HepG2 (cell line): Measurements from ENCODE around the gene CKM. TPM values are rescaled to one million over a fixed set of nuclear protein-coding genes. Genes with fewer than 3 reads are reported as not detected.
A peak's percentile ranks its signal among the peaks of the same experiment; 100 is the strongest.

Experiments
- ATAC-seq: fragments of 200-7000 bp; cut with Tn5 transposase; 3 replicates; pipeline ENCODE4 v1.9.1; 2020; ENCODE audit warnings: mild to moderate bottlenecking, moderate library complexity
- BruUV-seq: library from RNA; stranded (reverse); fragments of 400-500 nt; replicated peaks from 2 replicates; lab custom pipeline; 2021; lab: Mats Ljungman, UMichigan
- CTCF ChIA-PET: fragments of 300-600 bp; formaldehyde crosslinking; extraction: SDS; loops from one replicate; lab custom pipeline; 2021; ENCODE audit warnings: low total read pairs, inconsistent platforms, low intra/inter-chr PET ratio; lab: Yijun Ruan, JAX
- POLR2A ChIA-PET: fragments of 350-600 bp; sonication (Branson Sonifier 250); formaldehyde crosslinking; loops from one replicate; lab custom pipeline; 2020; ENCODE audit warnings: antibody characterized with exemption, inconsistent platforms; lab: Yijun Ruan, JAX
- DNase-seq: peaks from one replicate; pipeline ENCODE4 v3.0.0-alpha.2; 2015; ENCODE audit warnings: low spot score
- FAIRE-seq: peaks from 3 replicates; lab custom pipeline; 2011; peaks lifted over from hg19 to GRCh38; lab: Jason Lieb, UNC
- H2AFZ ChIP-seq: one replicate; pipeline ENCODE4 v1.6.1; 2011; ENCODE audit warnings: low read length, inconsistent platforms
- H3K27ac ChIP-seq: fragments of 300-600 bp; 3 replicates; pipeline ENCODE4 v1.8.0; 2011; ENCODE audit warnings: mixed run types, mild to moderate bottlenecking, mixed read lengths, low read length, inconsistent platforms; ENCODE audit not compliant: insufficient read depth; ENCODE audit errors: extremely low read length
- H3K27me3 ChIP-seq, 2 experiments: fragments of 200-600 bp in 1 of 2; 2 replicates in 1 of 2; 3 replicates in 1 of 2; pipeline versions ENCODE4 v1.6.0 to v1.8.0; 2011; ENCODE audit warnings: low read length in 2 of 2, mild to moderate bottlenecking in 2 of 2, moderate library complexity in 2 of 2, inconsistent platforms in 1 of 2; ENCODE audit not compliant: insufficient read depth in 2 of 2, control insufficient read depth in 1 of 2
- H3K36me3 ChIP-seq, 2 experiments: fragments of 200-600 bp in 1 of 2; replicated peaks in 1 of 2; 2 replicates in 1 of 2; 3 replicates in 1 of 2; pipeline versions ENCODE4 v1.5.1 to v1.8.0; 2011; ENCODE audit warnings: low read length in 2 of 2, inconsistent platforms in 1 of 2; ENCODE audit not compliant: insufficient read depth in 2 of 2, control insufficient read depth in 1 of 2
- H3K4me1 ChIP-seq: 2 replicates; pipeline ENCODE4 v1.5.1; 2012; ENCODE audit warnings: low read length, inconsistent platforms; ENCODE audit not compliant: insufficient read depth
- H3K4me2 ChIP-seq: 2 replicates; pipeline ENCODE4 v1.6.0; 2011; ENCODE audit warnings: low read depth, low read length, inconsistent platforms
- H3K4me3 ChIP-seq, 3 experiments: fragments of 200-600 bp in 1 of 3; sonication (generic), shearing (Covaris generic) in 1 of 3; replicated peaks in 1 of 3; 2 replicates each; pipeline ENCODE4 v1.5.1; 2011 to 2016; ENCODE audit warnings: low read length in 3 of 3, inconsistent platforms in 2 of 3, low read depth in 2 of 3, mild to moderate bottlenecking in 2 of 3, control low read depth in 1 of 3, mixed read lengths in 1 of 3; ENCODE audit not compliant: insufficient read depth in 1 of 3
- H3K79me2 ChIP-seq: one replicate; pipeline ENCODE4 v1.6.1; 2011; ENCODE audit warnings: low read length, inconsistent platforms; ENCODE audit not compliant: insufficient read depth
- H3K9ac ChIP-seq: 2 replicates; pipeline ENCODE4 v1.6.0; 2011; ENCODE audit warnings: mild to moderate bottlenecking, low read depth, low read length, inconsistent platforms; ENCODE audit not compliant: insufficient read depth
- H3K9me3 ChIP-seq: 2 replicates; pipeline ENCODE4 v1.5.1; 2012; ENCODE audit warnings: mild to moderate bottlenecking, low read length
- H4K20me1 ChIP-seq: 2 replicates; pipeline ENCODE4 v1.6.0; 2011; ENCODE audit warnings: inconsistent platforms, mild to moderate bottlenecking, low read length, moderate library complexity; ENCODE audit not compliant: insufficient read depth
- AGO2 ChIP-seq: fragments of 200-400 bp; formaldehyde crosslinking; optimal IDR thresholded peaks from 2 replicates; pipeline ENCODE3; 2017; ENCODE audit warnings: mild to moderate bottlenecking, low read depth, low read length, moderate library complexity
- ARHGAP35 ChIP-seq: sonication (generic); formaldehyde crosslinking; IDR thresholded peaks from 2 replicates; pipeline ENCODE4 v1.9.0; 2022; ENCODE audit warnings: mild to moderate bottlenecking, inconsistent platforms, moderate library complexity, missing genetic modification reagents, borderline replicate concordance
- ARNT ChIP-seq: fragments of 450-650 bp; IDR thresholded peaks from 2 replicates; pipeline ENCODE4 v1.6.1; 2017
- BORCS8-MEF2B ChIP-seq: sonication (generic); formaldehyde crosslinking; IDR thresholded peaks from 2 replicates; pipeline ENCODE4 v1.8.0; 2022; ENCODE audit warnings: mild to moderate bottlenecking, missing genetic modification reagents
- CSRNP2 ChIP-seq: sonication (generic); formaldehyde crosslinking; conservative IDR thresholded peaks from 2 replicates; pipeline ENCODE4 v1.8.0; 2022; ENCODE audit warnings: low read depth, missing genetic modification reagents
- ELF3 ChIP-seq: IDR thresholded peaks from 2 replicates; pipeline ENCODE4 v1.6.1; 2016; ENCODE audit warnings: missing genetic modification reagents, missing compliant biosample characterization
- IRF9 ChIP-seq: sonication (generic); formaldehyde crosslinking; IDR thresholded peaks from 2 replicates; pipeline ENCODE4 v1.8.0; 2022; ENCODE audit warnings: missing genetic modification reagents, mild to moderate bottlenecking, borderline replicate concordance
- MTA1 ChIP-seq: sonication (generic); formaldehyde crosslinking; IDR thresholded peaks from 2 replicates; pipeline ENCODE4 v1.4.0; 2020; ENCODE audit warnings: missing genetic modification reagents, mild to moderate bottlenecking, borderline replicate concordance
- PCBP1 ChIP-seq: fragments of 200-400 bp; formaldehyde crosslinking; IDR thresholded peaks from 2 replicates; pipeline ENCODE4 v1.6.1; 2017; ENCODE audit warnings: mild to moderate bottlenecking, low read depth, low read length, borderline replicate concordance
- ZC3H13 ChIP-seq: sonication (generic); formaldehyde crosslinking; IDR thresholded peaks from 2 replicates; pipeline ENCODE4 v1.8.1; 2023; ENCODE audit warnings: mild to moderate bottlenecking, missing genetic modification reagents, moderate library complexity
- ZFY ChIP-seq: sonication (generic); formaldehyde crosslinking; IDR thresholded peaks from 2 replicates; pipeline ENCODE4 v1.4.0; 2020; ENCODE audit warnings: missing genetic modification reagents
- ZNF503 ChIP-seq: sonication (generic); formaldehyde crosslinking; IDR thresholded peaks from 2 replicates; pipeline ENCODE4 v1.4.0; 2020; ENCODE audit warnings: missing genetic modification reagents
- ZNF672 ChIP-seq: sonication (generic); formaldehyde crosslinking; IDR thresholded peaks from 2 replicates; pipeline ENCODE4 v1.8.1; 2022; ENCODE audit warnings: missing genetic modification reagents
- WGBS: methylation state at CpG from one replicate; pipeline ENCODE4 v1.1.6; 2017; ENCODE audit warnings: low lambda C conversion rate; 5-methylcytosine and 5-hydroxymethylcytosine counted together
- in situ Hi-C: cut with HindIII; loops from 2 replicates; pipeline ENCODE4 v1.10.0; 2017; ENCODE audit warnings: low pct_unique_long_range_greater_than_20kb; ENCODE audit not compliant: extremely low pct_ligation_motif_present
- intact Hi-C: fragments of 100-400 bp; cut with micrococcal nuclease; formaldehyde crosslinking; loops from one replicate; pipeline ENCODE4 v1.10.0; 2022; ENCODE audit not compliant: unreplicated experiment
- polyA plus RNA-seq, 8 experiments: library from polyadenylated mRNA; depleted of rRNA in 3 of 8; stranded (reverse) in 7 of 8; unstranded in 1 of 8; fragments of >200 nt; fragmentation: Illumina TruSeq in 4 of 8; extraction: Trizol in 4 of 8; gene quantifications; 2 replicates each; pipeline versions ENCODE4 v1.2.1 to v1.2.3, GENCODE V29; 2011 to 2016; ENCODE audit warnings: low read depth in 4 of 8, missing spikeins in 1 of 8, mixed read lengths in 1 of 8; ENCODE audit not compliant: insufficient read depth in 1 of 8
- total RNA-seq, 5 experiments: library from RNA; depleted of rRNA; stranded (reverse); fragments of >200 nt; fragmentation: Illumina TruSeq; extraction: Trizol; gene quantifications; 2 replicates each; pipeline ENCODE4 v1.2.3, GENCODE V29; 2016; ENCODE audit warnings: low read depth in 1 of 5

Gene CKM
- total and polyA plus RNA-seq, 2 of the 13 experiments (the other 11 are each of a cell fraction or from before 2014, with no cell fraction given) = 0.54 to 0.80 TPM

- Histone ChIP-seq H3K9me3 (no peaks in the 10 kb centered on the region), H3K4me2 (no peak overlapping the region), H3K36me3 (peaks cover 17 to 44% of the 10 kb centered on the region in 2 experiments; a peak in 4 of 5 replicates), H3K4me3 (no peak overlapping the region), H3K79me2 (no peaks in the 10 kb centered on the region), H2AFZ (no peak overlapping the region), H3K9ac (no peak overlapping the region), H3K27ac (no peak overlapping the region), H3K4me1 (peaks cover 7% of the 10 kb centered on the region; the same call in 1 of the 2 replicates), H4K20me1 (no peaks in the 10 kb centered on the region), H3K27me3 (peaks cover 3 to 19% of the 10 kb centered on the region in 2 experiments; a peak in 4 of 5 replicates)
- TF ChIP-seq PCBP1 (no peak), ZFY (CRISPR knock-in tag) (no peak), MTA1 (CRISPR knock-in tag) (no peak)
- POLR2A ChIA-PET = no interaction called here
- CTCF ChIA-PET = no interaction called here
- ATAC-seq = no peak
- no peak for FAIRE-seq
- DNase-seq = no peak
- BruUV-seq = no TSS peak
- WGBS = 93% methylated on average over 10 of the region's 17 CpGs
- intact Hi-C loops (no loop called here), in situ Hi-C loops (no loop called here)
Measured at GRCh38 chr19:45350477-45351058, 27.9 kb upstream of the CKM start.

- Histone ChIP-seq H3K27ac (no peak overlapping the region), H3K36me3 (peaks cover 13 to 37% of the 10 kb centered on the region in 2 experiments; a peak in 4 of 5 replicates), H3K4me3 (no peak overlapping the region), H3K9me3 (no peaks in the 10 kb centered on the region), H3K9ac (no peak overlapping the region), H2AFZ (no peak overlapping the region), H3K27me3 (peaks cover 3 to 28% of the 10 kb centered on the region in 2 experiments; a peak in 4 of 5 replicates), H4K20me1 (no peaks in the 10 kb centered on the region), H3K79me2 (no peaks in the 10 kb centered on the region), H3K4me2 (no peak overlapping the region), H3K4me1 (peaks cover 7% of the 10 kb centered on the region; the same call in 1 of the 2 replicates)
- ChIA-PET POLR2A (no interaction called here), CTCF (no interaction called here)
- no peak for DNase-seq
- no TSS peak for BruUV-seq
- FAIRE-seq = no peak
- in situ Hi-C loops (loop anchor here (10.0 kb wide), 1 partner anchor 145 kb away; no protein-coding TSS in a partner anchor), intact Hi-C loops (no loop called here)
- WGBS = 97% methylated on average over 11 of the region's 17 CpGs
- no peak for ATAC-seq
- TF ChIP-seq CSRNP2 (CRISPR knock-in tag) = no peak
- TF ChIP-seq ARHGAP35 = no peak
- no peak for TF ChIP-seq ZNF503
- peak; percentile 65 for TF ChIP-seq AGO2
- no peak for TF ChIP-seq BORCS8-MEF2B (CRISPR knock-in tag)
- no peak for TF ChIP-seq ELF3 (CRISPR knock-in tag)
- no peak for TF ChIP-seq ZNF672
- TF ChIP-seq IRF9 = no peak
- TF ChIP-seq ARNT = no peak
- TF ChIP-seq ZC3H13 = 0 out of 2 replicates have a peak, but pooled peaks have one; percentile 9
Measured at GRCh38 chr19:45349430-45349941, 26.8 kb upstream of the CKM start.
